OCI-M2 (cell line): Measurements from ENCODE around the gene TDRD9.
"Not testable (repeated sequence)": the region's sequence is repeated elsewhere in the genome, so short reads cannot be mapped to it uniquely, and the experiment has no call there.

Experiments
- DNase-seq: peaks from one replicate; lab custom pipeline; 2025; ENCODE audit not compliant: unreplicated experiment; lab: John Stamatoyannopoulos, UW

TDRD9 gene

GRCh38 chr14:103892247-103892646, 36.0 kb upstream of the TDRD9 start:
- no peak for DNase-seq

- no peak for DNase-seq
Observed at GRCh38 chr14:103894034-103894722, 34.1 kb upstream of the TDRD9 start.

- DNase-seq: no peak
Observed at GRCh38 chr14:103894723-103895059, 33.6 kb upstream of the TDRD9 start.

GRCh38 chr14:103896578-103896977, 31.7 kb upstream of the TDRD9 start:
- no peak for DNase-seq

- DNase-seq: no peak
Observed at GRCh38 chr14:103897075-103897947, 30.9 kb upstream of the TDRD9 start.

- DNase-seq: no peak
Observed at GRCh38 chr14:103898204-103898603, 30.1 kb upstream of the TDRD9 start.

GRCh38 chr14:103898711-103899110, 29.5 kb upstream of the TDRD9 start:
- DNase-seq: no peak

GRCh38 chr14:103899316-103899715, 28.9 kb upstream of the TDRD9 start:
- DNase-seq: no peak

- no peak for DNase-seq
Observed at GRCh38 chr14:103899833-103900232, 28.4 kb upstream of the TDRD9 start.

GRCh38 chr14:103904493-103905107, 23.7 kb upstream of the TDRD9 start:
- DNase-seq: no peak

GRCh38 chr14:103905842-103906456, 22.3 kb upstream of the TDRD9 start:
- DNase-seq: no peak

- DNase-seq: no peak
Observed at GRCh38 chr14:103908580-103908979, 19.7 kb upstream of the TDRD9 start.

- no peak for DNase-seq
Observed at GRCh38 chr14:103909531-103910261, 18.6 kb upstream of the TDRD9 start.

- no peak for DNase-seq
Observed at GRCh38 chr14:103910262-103910935, 17.9 kb upstream of the TDRD9 start.

- no peak for DNase-seq
Observed at GRCh38 chr14:103910984-103911383, 17.3 kb upstream of the TDRD9 start.

- DNase-seq: no peak
Observed at GRCh38 chr14:103915616-103916015, 12.6 kb upstream of the TDRD9 start.

GRCh38 chr14:103916636-103917262, 11.5 kb upstream of the TDRD9 start:
- DNase-seq: no peak

- DNase-seq: peak; percentile 71
Observed at GRCh38 chr14:103920981-103921854, 7.0 kb upstream of the TDRD9 start.

GRCh38 chr14:103921855-103922200, 6.4 kb upstream of the TDRD9 start:
- not testable (repeated sequence) for DNase-seq
